NCI-H1417 (cell line): Measurements from ENCODE around the gene RGS18.
A peak's percentile ranks its signal among the peaks of the same experiment; 100 is the strongest.
"Not testable (repeated sequence)": the region's sequence is repeated elsewhere in the genome, so short reads cannot be mapped to it uniquely, and the experiment has no call there.

ENCODE experiments used
- DNase-seq, 3 experiments: peaks; one replicate each; lab custom pipeline; 2025; lab: John Stamatoyannopoulos, UW

Gene RGS18

GRCh38 chr1:192167011-192167410, 8.7 kb downstream of the RGS18 start:
- no peak for DNase-seq

GRCh38 chr1:192167911-192168700, 9.8 kb downstream of the RGS18 start:
- DNase-seq: no peak

GRCh38 chr1:192168964-192169363, 10.7 kb downstream of the RGS18 start:
- DNase-seq: no peak

- DNase-seq: no peak
Observed at GRCh38 chr1:192170196-192170984, 12.1 kb downstream of the RGS18 start.

- DNase-seq: no peak
Observed at GRCh38 chr1:192171123-192171522, 12.9 kb downstream of the RGS18 start.

- DNase-seq: no peak
Observed at GRCh38 chr1:192175971-192176370, 17.7 kb downstream of the RGS18 start.

GRCh38 chr1:192183788-192184187, 25.5 kb downstream of the RGS18 start:
- no peak for DNase-seq

GRCh38 chr1:192186197-192186596, 27.9 kb downstream of the RGS18 start:
- no peak for DNase-seq

GRCh38 chr1:192190066-192190465, 31.8 kb downstream of the RGS18 start:
- DNase-seq: no peak

- peak in 1 of 3 experiments; percentile 3 for DNase-seq
Observed at GRCh38 chr1:192201303-192201702, 43.0 kb downstream of the RGS18 start.

GRCh38 chr1:192224396-192224795, 66.1 kb downstream of the RGS18 start:
- no peak for DNase-seq

GRCh38 chr1:192224846-192225245, 66.6 kb downstream of the RGS18 start:
- no peak for DNase-seq

- DNase-seq: no peak
Observed at GRCh38 chr1:192225266-192225665, 67.0 kb downstream of the RGS18 start.

- no peak for DNase-seq
Observed at GRCh38 chr1:192225703-192226102, 67.4 kb downstream of the RGS18 start.

- no peak for DNase-seq
Observed at GRCh38 chr1:192227330-192227729, 69.1 kb downstream of the RGS18 start.

- DNase-seq: not testable (repeated sequence)
Observed at GRCh38 chr1:192227980-192228379, 69.7 kb downstream of the RGS18 start.

GRCh38 chr1:192232817-192233417, 74.7 kb downstream of the RGS18 start:
- no peak for DNase-seq

GRCh38 chr1:192235127-192235526, 76.9 kb downstream of the RGS18 start:
- no peak for DNase-seq
